ENCODE data around the gene OCA2. TPM values are rescaled to one million over a fixed set of nuclear protein-coding genes. Genes with fewer than 3 reads are reported as not detected.

OCA2 gene
- total and polyA plus RNA-seq, 2 of the 4 experiments (the other 2 are of a cell fraction) = under 0.01 to 0.03 TPM

GRCh38 chr15:27832237-27832596 is 266.9 kb downstream of the OCA2 start:
- no peak overlapping the region for H3K4ac ChIP-seq (ENCODE audit: low read depth, low read length)
- ChIA-PET CTCF (no interaction called here), POLR2A (ENCODE audit: unreplicated experiment) (no interaction called here)
- no peak for TF ChIP-seq CEBPB (IDR thresholded peaks at IDR 0.05; ENCODE audit: low read depth, low read length)
- TF ChIP-seq RCOR1 (IDR thresholded peaks at IDR 0.05; ENCODE audit: insufficient replicate concordance, low read length) = no peak
- TF ChIP-seq CTCF (conservative IDR thresholded peaks at IDR 0.05; ENCODE audit: low read depth, low read length) = no peak
- TF ChIP-seq NFE2L2 (IDR thresholded peaks at IDR 0.05; ENCODE audit: low read depth, low read length) = no peak
- no peak for TF ChIP-seq SMC3 (IDR thresholded peaks at IDR 0.05; ENCODE audit: low read depth, low read length)
- no peak for TF ChIP-seq CHD1 (IDR thresholded peaks at IDR 0.05; ENCODE audit: low read depth, low read length)
- no peak for TF ChIP-seq MXI1 (IDR thresholded peaks at IDR 0.05; ENCODE audit: borderline replicate concordance, low read depth, low read length)
- no peak for TF ChIP-seq MAZ (IDR thresholded peaks at IDR 0.05; ENCODE audit: borderline replicate concordance, low read depth, low read length)
- no peak for TF ChIP-seq POLR2A (IDR thresholded peaks at IDR 0.05; ENCODE audit: low read depth, low read length)
- TF ChIP-seq RAD21 (IDR thresholded peaks at IDR 0.05; ENCODE audit: low read length) = no peak
- no peak for TF ChIP-seq BHLHE40 (IDR thresholded peaks at IDR 0.05; ENCODE audit: low read depth, low read length)
- no peak for TF ChIP-seq MAFK (IDR thresholded peaks at IDR 0.05; ENCODE audit: low read depth, low read length)
- TF ChIP-seq RFX5 (IDR thresholded peaks at IDR 0.05; ENCODE audit: low read depth, low read length) = no peak
- no peak for TF ChIP-seq USF2 (IDR thresholded peaks at IDR 0.05; ENCODE audit: low read depth, low read length)
- TF ChIP-seq ELK1 (IDR thresholded peaks at IDR 0.05; ENCODE audit: borderline replicate concordance, low read depth, low read length) = no peak
- no peak for TF ChIP-seq FOS (IDR thresholded peaks at IDR 0.05; ENCODE audit: low read depth, low read length)
- H3K4me1 ChIP-seq (ENCODE audit: control insufficient read depth, insufficient read depth, low read length) = no peaks in the 10 kb centered on the region
- in situ Hi-C loops (cut with MboI; ENCODE audit: low sequenced_read_pairs) (no loop called here), intact Hi-C loops (cut with micrococcal nuclease) (no loop called here), dilution Hi-C loops (cut with HindIII; ENCODE audit: low sequenced_read_pairs, unreplicated experiment) (no loop called here)
- no peak overlapping the region for H3K27ac ChIP-seq (ENCODE audit: insufficient read depth, low read length)
- DNase-seq (no peak), ATAC-seq (ENCODE audit: low read depth) (no peak)
- H2AK9ac ChIP-seq (replicated peaks; ENCODE audit: low read depth, low read length, poor library complexity) = no peak overlapping the region
- no peak overlapping the region for H2AK5ac ChIP-seq (ENCODE audit: low read depth, low read length)
- H3K9me3 ChIP-seq (ENCODE audit: control insufficient read depth, insufficient read depth, low read length) = peaks cover 22% of the 10 kb centered on the region
- no peak overlapping the region for H3K56ac ChIP-seq (ENCODE audit: extremely low read depth, insufficient read depth, low read length)
- H4K91ac ChIP-seq (ENCODE audit: insufficient read depth, low read depth, low read length) = no peak overlapping the region
- no peak overlapping the region for H2BK5ac ChIP-seq (ENCODE audit: low read depth, low read length, poor library complexity, severe bottlenecking)
- no peak overlapping the region for H2AFZ ChIP-seq (replicated peaks; ENCODE audit: low read length, poor library complexity)
- H2BK20ac ChIP-seq (ENCODE audit: low read depth, low read length) = no peak overlapping the region
- no peak overlapping the region for H4K5ac ChIP-seq (ENCODE audit: low read depth, low read length)
- no peak overlapping the region for H2BK120ac ChIP-seq (ENCODE audit: low read depth, low read length)
- no peak overlapping the region for H3K4me3 ChIP-seq (ENCODE audit: insufficient read depth, low read depth, low read length)
- H3K9me1 ChIP-seq (ENCODE audit: insufficient read depth, low read length) = no peaks in the 10 kb centered on the region
- 88% methylated on average over 3 of the region's 7 CpGs; no CpG with 5 or more reads in 1 of the 2 experiments for whole genome bisulfite sequencing, 2 experiments (ENCODE audit: extremely low coverage in 2 of 2, insufficient read length in 1 of 2)
- H3K23ac ChIP-seq (ENCODE audit: low read depth, low read length) = no peak overlapping the region
- H3K4me2 ChIP-seq (ENCODE audit: low read depth, low read length) = no peak overlapping the region
- no peak overlapping the region for H3K14ac ChIP-seq (replicated peaks; ENCODE audit: low read depth, low read length)
- BruUV-seq (replicated peaks) = no TSS peak
- H3K9ac ChIP-seq (ENCODE audit: low read depth, low read length) = no peak overlapping the region
- no peaks in the 10 kb centered on the region for H4K20me1 ChIP-seq (ENCODE audit: insufficient read depth, low read length)
- H3K79me1 ChIP-seq (ENCODE audit: low read depth in 1 of 2, low read length in 2 of 2) = no peaks in the 10 kb centered on the region
- no peak overlapping the region for H4K8ac ChIP-seq (ENCODE audit: low read depth in 2 of 2, low read length in 2 of 2)
- H3K18ac ChIP-seq (ENCODE audit: low read depth, low read length) = no peak overlapping the region
- no peaks in the 10 kb centered on the region for H3K27me3 ChIP-seq (ENCODE audit: control insufficient read depth, insufficient read depth, low read length)
- no peaks in the 10 kb centered on the region for H3K36me3 ChIP-seq (ENCODE audit: control insufficient read depth, insufficient read depth, low read length)
- H2BK15ac ChIP-seq (ENCODE audit: low read depth, low read length) = no peak overlapping the region

Data from IMR-90 (cell line).